Measurements from ENCODE around the gene SUMF2.
"Not testable (repeated sequence)": the region's sequence is repeated elsewhere in the genome, so short reads cannot be mapped to it uniquely, and the experiment has no call there.

SUMF2 gene

DNA sequence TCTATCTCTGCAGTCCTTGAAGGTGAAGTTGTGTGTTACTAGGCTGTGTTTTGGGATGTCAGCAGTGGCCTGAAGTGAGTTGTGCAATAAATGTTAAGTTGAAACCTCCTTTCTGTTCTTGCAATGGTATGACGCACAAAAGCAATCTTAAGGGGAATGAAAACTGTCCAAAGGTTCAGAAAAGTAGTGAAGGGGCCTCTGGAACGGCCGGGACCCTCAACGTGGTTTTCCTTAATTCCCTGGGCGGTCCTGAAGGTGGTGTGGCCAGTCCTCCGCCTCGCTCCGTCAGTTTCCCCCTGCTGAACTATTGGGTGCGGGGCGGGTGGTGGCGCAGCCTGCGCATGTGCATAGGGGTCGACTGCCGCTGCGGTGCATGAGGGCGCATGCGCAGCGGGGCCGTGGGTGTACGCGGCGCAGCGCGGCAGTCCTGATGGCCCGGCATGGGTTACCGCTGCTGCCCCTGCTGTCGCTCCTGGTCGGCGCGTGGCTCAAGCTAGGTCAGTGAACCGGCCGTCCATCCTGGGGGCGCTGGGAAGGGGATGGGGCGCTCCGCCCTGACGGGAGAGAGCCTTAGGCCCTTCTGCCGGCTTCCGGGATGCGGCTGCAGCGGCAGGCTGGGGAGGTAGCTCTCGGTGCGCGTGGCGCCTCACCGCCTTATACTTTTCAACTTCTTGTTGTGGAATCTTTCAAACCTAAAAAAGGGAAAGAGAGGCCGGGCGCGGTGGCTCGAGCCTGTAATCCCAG is at the start of gene SUMF2:
SUMF2 (plus strand) TSS at position 405 of the 744 bp plus-strand sequence; CDS start at position 431, 26 bp downstream.
- peak; percentile 83 for DNase-seq (ENCODE audit: low read depth)

DNA sequence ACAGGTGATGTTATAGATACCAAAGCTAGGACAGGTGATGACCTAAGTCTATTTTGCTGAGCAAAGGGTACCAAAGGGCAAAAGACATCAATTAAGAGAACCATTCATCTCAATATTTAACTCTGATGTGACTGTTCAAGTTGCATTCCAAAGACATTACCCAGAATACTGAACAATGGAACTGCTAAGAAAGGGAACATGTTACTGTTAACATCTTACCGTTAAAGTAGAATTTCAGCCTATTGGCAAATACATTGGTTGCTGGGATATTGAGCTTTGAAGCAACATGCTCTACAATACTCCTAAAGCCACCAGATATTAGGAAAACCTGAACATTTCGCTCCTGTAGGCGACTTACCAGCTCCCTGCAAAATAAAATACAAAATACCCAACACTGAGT is 47.1 kb upstream of the SUMF2 start:
- DNase-seq (ENCODE audit: low read depth) = not testable (repeated sequence)

DNA sequence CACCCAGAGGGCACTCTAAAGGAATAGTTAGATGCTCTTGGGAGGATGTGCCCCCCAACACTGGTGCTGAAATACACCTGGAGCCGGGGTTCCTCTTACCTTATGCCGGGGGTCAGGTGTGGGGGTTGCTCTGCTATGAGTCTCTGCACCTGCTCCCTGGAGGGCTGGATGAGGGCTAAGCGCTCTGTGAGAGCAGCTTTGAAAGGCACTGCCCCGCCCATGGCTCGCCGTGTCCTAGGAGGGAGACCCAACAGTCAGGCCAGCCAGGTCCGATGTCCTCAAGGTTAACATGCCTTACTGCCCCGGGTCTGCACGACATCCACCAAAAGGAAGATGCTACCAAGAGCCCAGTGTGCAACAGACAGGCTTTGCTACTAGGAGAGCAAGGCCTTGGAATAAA is 44.6 kb upstream of the SUMF2 start:
- no peak for DNase-seq (ENCODE audit: low read depth)

DNA sequence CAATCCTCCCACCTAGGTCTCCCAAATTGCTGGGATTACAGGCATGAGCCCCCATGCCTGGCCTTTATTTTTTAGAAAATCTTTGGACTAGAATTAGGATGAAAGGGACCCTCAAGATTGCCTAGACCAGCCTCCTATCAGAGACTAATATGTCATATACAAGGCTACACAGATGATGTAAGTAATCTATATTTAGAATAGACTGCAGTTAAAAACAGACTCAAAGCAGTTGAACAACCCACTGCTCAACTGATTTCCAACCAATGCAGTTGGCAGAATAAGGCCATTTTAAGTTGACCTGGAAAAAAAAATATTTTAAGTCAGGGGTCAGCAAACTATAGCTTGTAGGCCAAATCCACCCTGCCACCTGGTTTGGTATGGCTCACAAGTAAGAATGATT is 40.6 kb upstream of the SUMF2 start:
- DNase-seq (ENCODE audit: low read depth) = no peak

DNA sequence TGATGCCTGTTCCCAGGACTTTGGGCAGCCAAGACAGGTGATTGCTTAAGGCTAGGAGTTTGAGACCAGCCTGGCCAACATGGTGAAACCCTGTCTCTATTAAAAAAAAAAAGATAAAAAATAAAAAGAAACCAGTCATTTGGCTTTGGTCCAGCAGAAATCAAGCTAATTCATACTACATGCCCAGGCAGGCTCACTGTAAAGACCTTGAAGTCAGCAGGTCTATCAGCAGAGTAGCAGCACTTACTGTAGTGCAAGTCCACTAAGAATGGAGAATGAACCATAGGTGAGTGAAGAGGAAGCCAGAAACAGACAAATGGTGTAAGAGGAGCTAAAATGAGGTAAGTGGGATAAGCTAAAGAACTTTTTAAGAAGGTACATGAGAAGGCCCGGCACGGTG is 37.5 kb upstream of the SUMF2 start:
- no peak for DNase-seq (ENCODE audit: low read depth)

DNA sequence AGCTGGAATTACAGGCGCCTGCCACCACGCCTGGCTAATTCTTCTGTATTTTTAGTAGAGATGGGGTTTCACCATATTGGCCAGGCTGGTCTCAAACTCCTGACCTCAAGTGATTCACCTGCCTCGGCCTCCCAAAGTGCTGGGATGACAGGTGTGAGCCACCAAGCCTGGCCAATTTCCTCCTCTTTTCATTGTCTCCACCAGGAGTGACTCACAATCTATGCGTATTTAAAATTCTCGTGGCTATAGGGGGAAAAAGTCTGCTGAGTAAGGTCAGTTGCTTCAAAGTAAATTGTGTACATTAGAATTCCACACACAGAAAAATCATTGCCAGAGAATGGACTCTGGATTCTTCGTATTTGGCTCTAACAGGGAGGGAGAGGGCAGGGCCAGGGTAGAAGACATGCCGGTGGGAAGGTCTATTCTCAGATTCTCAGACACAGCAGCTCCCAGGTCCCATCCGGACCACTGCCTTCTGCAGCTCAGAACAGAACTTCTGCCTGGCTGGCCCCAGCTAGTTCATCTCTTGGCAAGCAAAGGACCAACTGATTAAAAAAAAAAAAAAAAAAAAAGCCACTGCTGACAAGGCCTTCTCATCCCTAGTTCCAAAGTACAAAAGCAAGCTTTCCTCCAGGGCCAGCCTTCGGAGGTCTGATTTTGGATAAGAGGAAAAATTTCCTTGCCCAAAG is 35.0 kb upstream of the SUMF2 start:
- DNase-seq (ENCODE audit: low read depth) = no peak

DNA sequence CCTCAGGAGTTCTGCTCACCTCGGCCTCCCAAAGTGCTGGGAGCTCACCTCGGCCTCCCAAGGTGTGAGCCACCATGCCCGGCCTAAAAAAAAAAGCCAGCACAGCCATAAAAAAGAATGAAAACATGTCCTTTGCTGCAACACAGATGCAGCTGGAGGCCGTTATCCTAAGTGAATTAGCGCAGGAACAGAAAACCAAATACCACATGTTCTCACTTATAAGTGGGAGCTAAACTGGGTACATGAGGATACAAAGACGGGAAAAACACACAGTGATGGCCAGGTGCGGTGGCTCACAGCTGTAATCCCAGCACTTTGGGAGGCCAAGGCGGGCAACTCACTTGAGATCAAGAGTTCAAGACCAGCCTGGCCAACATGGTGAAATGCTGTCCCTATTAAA is 33.7 kb upstream of the SUMF2 start:
- DNase-seq (ENCODE audit: low read depth) = no peak

DNA sequence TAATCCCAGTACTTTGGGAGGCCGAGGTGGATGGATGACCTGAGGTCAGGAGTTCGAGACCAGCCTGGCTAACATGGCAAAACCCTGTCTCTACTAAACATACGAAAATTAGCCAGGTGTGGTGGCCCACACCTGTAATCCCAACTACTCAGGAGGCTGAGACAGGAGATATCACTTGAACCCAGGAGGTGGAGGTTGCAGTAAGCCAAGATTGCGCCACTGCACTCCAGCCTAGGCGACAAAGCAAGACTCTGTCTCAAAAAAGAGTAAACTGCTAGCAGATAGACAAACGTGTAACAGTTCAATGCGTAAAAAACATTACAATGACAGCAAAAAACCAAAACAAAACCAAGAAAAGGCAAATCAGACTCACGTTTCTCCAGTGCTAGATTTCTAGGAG is 32.5 kb upstream of the SUMF2 start:
- DNase-seq (ENCODE audit: low read depth) = not testable (repeated sequence)

DNA sequence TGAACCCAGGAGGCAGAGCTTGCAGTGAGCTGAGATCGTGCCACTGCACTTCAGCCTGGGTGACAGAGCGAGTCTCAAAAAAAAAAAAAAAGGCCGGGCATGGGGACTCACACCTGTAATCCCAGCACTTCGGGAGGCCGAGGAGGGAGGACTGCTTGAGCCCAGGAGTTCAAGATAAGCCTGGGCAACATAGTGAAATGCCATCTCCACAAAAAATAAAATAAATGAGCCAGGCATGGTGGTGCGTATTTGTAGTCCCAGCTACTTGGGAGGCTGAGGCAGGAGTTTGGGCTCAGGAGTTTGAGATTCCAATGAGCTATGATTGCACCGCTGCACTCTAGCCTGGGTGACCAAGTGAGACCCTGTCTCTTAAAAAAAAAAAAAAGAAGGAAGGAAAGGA is 31.5 kb upstream of the SUMF2 start:
- not testable (repeated sequence) for DNase-seq (ENCODE audit: low read depth)

DNA sequence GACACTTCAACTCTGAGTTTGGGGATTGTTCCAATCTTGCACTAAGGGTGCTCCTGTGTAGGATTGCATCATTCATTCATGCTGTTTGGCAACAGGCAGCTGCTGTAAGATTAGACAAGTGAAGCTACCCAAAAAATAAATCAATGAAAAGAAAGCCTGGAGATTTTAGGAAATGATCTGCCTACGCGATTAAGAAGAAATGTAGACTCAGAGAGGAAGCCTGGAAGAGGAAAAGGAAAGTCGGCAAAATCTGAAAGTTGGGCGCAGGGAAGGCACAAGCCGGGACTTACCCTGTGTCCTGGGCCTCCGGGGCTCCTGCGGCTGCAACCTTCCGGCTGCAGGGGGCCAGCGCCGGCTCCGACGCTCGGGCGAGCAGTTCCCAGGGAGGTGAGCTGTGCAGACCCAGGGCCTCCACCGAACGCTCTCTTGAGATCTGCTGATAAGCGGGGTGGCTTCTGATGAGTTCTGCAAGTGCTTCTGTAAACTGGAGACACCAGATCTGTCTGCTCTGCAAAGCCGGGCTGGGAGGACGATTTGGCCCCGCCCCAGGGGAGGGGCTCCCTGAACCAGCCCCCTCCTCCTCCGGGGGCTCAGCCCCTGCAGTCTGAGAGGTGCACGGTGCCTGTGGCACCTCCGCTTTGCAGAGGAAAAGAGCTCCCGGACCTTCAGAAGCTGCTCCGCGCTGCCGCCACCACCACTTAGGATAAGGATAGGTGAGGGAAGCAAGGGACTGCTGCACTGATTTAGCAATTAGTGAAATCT is 30.2 kb upstream of the SUMF2 start:
- DNase-seq (ENCODE audit: low read depth) = peak; percentile 38

DNA sequence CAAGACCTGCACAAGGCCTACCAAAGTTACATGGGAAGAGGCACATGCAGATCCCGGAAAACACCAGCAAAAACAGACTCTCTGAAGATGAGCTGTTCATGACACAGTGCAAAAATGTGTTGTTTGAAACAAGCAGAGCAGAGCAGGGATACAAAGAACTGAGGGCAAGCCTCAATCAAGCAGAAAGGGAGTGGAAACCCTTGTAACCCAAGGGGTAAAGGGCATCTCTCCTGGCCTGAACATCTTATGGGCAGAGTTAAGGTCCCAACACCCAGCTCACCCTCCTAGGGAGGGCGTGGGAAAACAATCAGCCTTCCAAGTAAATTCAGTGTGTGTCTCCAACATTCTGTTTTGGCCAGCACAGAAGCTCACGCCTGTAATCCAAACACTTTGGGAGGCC is 23.4 kb upstream of the SUMF2 start:
- DNase-seq (ENCODE audit: low read depth) = no peak

DNA sequence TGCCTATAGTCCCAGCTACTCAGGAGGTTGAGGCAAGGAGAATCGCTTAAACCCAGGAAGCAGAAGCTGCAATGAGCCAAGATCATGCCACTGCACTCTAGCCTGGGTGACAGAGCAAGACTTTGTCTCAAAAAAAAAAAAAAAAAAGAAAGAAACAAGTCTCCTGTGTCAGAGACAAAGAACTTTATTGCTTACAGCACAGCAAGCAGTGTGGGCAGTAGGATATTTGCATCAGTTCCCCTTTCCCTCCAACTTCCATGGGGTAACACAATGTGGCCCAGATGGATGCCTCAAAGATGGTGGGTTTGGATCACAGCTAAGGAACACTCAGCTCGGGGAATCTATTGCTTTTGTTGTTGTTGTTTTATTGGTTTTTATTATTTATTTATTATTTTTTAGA is 18.3 kb upstream of the SUMF2 start:
- DNase-seq (ENCODE audit: low read depth) = not testable (repeated sequence)

DNA sequence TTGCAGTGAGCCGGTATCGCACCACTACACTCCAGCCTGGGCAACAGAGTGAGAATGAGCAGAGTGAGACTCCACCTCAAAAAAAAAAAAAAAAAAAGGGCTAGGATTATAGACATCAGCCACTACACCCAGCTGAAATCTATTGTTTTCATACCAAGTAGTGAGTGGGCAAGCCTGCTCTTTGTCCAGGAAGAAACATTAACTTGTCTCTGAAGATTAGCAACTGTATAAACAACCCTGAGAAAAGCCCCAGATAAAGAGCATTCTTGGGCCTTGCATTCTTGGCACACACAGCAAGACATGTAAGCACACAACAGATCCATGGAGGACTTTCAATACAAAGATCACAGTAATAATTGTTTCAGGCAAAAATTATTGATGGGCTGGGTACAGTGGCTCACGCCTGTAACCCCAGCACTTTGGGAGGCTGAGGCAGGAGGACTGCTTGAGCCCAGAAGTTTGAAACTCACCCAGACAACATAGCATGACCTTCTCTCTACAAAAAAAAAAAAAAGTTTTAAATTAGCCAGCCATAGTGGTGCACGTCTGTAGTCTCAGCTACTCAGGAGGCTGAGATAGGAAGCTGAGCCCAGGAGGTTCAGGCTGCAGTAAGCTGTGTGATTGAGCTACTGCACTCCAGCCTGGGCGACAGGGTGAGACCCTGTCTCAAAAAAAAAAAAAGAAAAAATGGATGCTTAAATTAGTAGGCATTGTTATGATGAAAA is 17.2 kb upstream of the SUMF2 start:
- DNase-seq (ENCODE audit: low read depth) = no peak

DNA sequence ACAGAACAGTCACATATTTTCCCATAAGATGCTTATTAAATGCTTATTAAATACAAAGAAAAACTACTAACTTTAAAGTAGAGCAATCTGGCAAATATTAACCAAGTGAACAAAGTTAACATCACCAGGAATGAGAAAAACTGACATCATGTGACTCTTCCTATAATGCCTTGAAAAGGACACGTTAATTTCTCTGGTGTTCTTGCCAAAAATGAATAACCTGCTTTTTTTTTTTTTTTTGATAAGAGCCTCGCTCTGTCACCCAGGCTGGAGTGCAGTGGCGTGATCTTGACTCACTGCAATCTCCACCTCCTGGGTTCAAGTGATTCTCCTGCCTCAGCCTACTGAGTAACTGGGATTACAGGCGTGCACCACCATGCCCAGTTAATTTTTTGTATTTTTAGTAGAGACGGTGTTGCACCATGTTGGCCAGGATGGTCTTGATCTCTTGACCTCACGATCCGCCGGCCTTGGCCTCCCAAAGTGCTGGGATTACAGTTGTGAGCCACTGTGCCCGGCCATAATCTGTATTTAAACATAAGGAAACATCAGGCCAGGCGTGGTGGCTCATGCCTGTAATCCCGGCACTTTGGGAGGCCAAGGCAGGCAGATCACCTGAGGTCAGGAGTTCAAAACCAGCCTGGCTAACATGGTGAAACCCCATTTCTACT is 16.5 kb upstream of the SUMF2 start:
- DNase-seq (ENCODE audit: low read depth) = not testable (repeated sequence)

DNA sequence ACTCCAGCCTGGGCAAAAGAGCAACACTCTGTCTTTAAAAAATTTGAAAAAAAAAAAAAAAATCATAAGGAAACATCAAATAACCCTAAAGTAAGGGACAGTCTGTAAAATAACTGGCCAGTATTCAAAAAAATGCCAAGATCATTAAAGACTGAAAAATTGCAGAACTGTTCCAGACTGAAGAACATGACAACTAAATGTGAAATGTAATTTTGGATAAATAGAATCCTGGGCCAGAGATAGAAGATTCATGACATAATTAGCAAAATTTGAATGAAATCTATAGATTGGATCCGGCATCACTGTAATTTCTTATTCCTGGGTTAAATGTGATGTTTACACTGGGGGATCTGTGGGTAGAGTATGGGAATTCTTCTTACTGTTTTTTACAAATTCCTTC is 15.8 kb upstream of the SUMF2 start:
- DNase-seq (ENCODE audit: low read depth) = no peak

DNA sequence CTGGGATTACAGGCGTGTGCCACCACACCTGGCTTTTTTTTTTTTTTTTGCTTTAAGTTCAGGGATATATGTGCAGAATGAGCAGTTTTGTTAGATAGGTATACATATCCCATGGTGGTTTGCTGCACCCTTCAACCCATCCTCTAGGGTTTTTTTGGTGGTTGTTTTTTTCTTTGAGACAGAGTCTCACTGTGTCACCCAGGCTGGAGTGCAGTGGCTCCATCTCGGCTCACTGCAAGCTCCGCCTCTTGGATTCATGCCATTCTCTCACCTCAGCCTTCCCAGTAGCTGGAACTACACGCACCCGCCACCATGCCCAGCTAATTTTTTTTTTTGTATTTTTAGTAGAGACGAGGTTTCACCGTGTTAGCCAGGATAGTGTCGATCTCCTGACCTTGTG is 15.3 kb upstream of the SUMF2 start:
- not testable (repeated sequence) for DNase-seq (ENCODE audit: low read depth)

DNA sequence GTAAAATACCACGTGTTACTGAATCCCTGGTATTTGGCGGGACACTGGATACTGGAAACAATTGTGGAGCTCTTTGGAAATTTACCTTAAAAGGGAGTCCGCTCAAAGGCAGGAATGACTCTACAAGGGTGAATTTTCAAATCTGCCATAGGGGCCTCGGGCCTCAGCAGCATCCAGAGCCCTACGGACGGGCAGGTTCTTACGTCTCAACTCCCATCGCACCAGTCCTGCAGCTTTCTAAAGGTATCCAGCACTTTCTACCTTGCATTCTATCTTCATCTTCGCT is 13.1 kb upstream of the SUMF2 start:
- no peak for DNase-seq (ENCODE audit: low read depth)

DNA sequence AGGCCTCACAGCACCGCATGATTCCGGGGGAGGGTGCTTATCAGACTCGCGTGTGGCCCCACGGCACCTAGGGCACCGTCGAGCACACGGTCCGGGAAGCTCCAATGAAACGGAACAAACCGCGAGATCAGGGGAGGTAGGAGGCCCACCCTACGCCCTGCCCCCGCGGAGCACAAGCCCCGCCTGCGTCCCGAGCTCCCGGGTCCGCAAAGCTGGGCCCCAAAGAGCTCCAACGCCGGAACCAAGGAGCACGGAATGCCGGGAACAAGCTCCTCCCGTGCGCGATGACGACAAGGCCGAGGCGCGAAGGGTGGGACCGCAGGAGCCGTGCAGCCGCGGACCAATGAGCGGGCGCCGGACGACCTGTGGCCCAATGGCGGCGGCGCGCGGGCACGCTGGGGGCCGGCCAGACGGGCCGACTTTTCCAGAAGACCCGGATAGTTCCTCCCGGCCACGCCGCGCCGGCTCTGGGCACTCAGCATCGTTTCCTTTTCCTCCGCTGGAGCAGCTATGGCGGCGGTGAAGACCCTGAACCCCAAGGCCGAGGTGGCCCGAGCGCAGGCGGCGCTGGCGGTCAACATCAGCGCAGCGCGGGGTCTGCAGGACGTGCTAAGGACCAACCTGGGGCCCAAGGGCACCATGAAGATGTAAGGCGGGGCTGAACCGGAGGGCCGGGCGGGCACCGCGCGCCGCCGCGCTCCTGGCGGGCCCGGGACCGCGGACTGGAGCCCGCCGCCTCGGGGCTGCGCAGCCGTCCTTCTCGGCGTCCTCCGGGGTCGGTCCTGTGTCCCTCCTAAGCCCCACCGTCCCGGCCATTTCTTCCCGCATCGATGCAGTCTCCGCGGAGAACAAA is 12.5 kb upstream of the SUMF2 start, which contains the start of the genes CCT6A and PSPH:
CCT6A (plus strand) TSS at position 427 of the 853 bp plus-strand sequence; CDS start at position 511, 84 bp downstream.
PSPH (minus strand) TSS at position 106 of the 853 bp plus-strand sequence. CDS start 30,232 bp downstream, outside the sequence.
- peak; percentile 84 for DNase-seq (ENCODE audit: low read depth)

DNA sequence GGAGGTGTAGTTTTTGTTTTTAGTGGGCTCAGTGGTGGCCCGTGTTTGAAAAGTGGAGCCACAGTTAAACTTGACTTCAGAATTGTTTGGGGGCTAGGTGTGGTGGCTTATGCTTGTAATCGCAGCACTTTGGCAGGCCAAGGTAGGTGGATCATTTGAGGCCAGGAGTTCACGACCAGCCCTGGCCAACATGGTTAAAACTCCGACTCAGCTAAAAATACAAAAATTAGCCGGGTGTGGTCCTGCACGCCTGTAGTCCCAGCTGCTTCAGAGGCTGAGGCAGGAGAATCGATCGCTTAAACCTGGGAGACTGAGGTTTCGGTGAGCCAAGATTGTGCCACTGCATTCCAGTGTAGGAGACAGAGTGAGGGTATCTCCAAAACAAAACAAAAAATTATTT is 10.7 kb upstream of the SUMF2 start:
- no peak for DNase-seq (ENCODE audit: low read depth)

DNA sequence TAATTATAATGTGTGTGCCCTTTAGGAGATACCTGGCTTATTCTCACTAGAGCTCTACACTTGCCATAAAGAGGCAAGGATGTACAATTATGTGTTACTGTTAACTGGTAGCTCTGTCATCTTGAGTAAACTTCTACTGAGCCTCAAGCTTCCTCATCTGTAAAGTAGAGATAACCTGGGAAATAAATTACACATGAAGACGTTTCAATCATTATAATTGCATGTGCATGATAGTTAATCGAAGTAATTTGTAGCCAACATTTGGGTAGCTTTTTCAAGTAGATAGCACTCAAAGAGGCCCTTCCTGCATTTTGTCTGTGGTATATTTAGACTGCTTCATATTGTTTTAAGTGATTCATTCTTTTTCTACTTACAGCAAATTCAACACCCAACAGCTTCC is 10.1 kb upstream of the SUMF2 start:
- no peak for DNase-seq (ENCODE audit: low read depth)

DNA sequence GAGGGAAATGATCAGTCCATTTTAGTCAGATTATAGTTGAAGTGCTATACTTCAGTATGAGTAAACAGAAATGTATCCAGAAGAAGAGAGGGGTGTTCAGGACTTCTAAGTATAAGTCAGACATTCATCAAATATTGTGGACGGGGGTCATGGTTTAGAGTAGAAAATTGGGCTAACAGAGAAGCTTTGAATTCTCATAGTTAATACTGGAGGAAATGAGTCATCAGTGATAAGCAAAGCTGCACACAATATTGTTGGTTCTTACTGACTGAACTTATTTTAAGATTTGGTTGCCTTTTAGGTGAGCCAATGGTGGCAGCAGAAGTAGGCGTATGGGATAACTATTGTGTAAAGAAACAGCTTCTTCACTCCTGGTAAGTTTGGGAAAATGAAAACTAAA is 1.7 kb upstream of the SUMF2 start:
- no peak for DNase-seq (ENCODE audit: low read depth)

Data from stimulated activated CD8-positive, alpha-beta memory T cell treated with anti-CD3 and anti-CD28 coated beads, Interleukin-7, amount 100 ng/mL, for 24 hours (primary cell).